NT2/D1 (cell line): Measurements from ENCODE around the gene XNDC1N.
"Not testable (repeated sequence)": the region's sequence is repeated elsewhere in the genome, so short reads cannot be mapped to it uniquely, and the experiment has no call there.

ENCODE experiments used
- SUZ12 ChIP-seq: IDR thresholded peaks from 2 replicates; pipeline ENCODE4 v1.6.1; 2011; ENCODE audit not compliant: insufficient read length, insufficient read depth; ENCODE audit errors: extremely low read depth
- YY1 ChIP-seq: IDR thresholded peaks from 2 replicates; pipeline ENCODE4 v1.6.1; 2011; ENCODE audit not compliant: insufficient read length, insufficient read depth
- ZNF274 ChIP-seq: IDR thresholded peaks from 2 replicates; pipeline ENCODE4 v1.6.1; 2011; ENCODE audit warnings: mild to moderate bottlenecking, low read depth, low read length

DNA sequence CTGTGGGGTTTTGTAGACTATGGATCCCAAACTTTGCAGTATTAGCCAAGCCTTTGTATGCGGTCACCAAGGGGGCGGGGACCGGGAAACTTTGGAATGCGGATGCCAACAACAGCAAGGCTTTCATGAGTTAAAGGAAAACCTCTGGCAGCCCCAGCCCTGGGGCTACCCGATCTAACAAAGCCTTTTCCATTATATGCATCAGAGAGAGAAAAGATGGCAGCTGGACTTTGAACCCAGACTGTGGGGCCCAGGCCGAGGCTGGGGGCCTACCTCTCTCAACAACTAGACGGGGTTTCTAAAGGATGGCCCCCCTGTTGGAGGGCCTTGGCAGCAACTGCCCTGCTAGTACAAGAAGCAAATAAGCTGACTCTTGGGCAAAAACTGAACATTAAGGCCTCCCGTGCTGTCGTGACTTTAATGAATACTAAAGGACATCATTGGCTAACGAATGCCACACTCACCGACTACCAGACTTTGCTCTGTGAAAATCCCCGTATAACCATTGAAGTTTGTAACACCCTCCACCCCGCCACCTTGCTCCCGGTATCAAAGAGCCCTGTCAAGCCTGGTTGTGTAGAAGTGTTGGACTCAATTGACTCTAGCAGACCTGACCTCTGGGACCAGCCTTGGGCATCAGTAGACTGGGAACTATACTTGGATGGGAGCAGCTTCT, 39.9 kb downstream of the XNDC1N start:
- not testable (repeated sequence) for TF ChIP-seq ZNF274, SUZ12, YY1
